ENCODE results near the gene GSTM1.

Gene GSTM1

GRCh38 chr1:109712321-109712864, 24.8 kb downstream of the GSTM1 start:
- TF ChIP-seq TEAD4 (IDR thresholded peaks at IDR 0.05) (no peak), TAF1 (IDR thresholded peaks at IDR 0.05; ENCODE audit: low read depth) (no peak), RAD21 (IDR thresholded peaks at IDR 0.05; ENCODE audit: low read depth) (no peak), EP300 (IDR thresholded peaks at IDR 0.05; ENCODE audit: borderline replicate concordance) (no peak), CREB1 (IDR thresholded peaks at IDR 0.05; ENCODE audit: low read depth) (no peak), CEBPB (IDR thresholded peaks at IDR 0.05) (no peak), FOXM1 (IDR thresholded peaks at IDR 0.05; ENCODE audit: borderline replicate concordance, low read depth) (no peak), YY1 (IDR thresholded peaks at IDR 0.05; ENCODE audit: low read depth) (no peak), ZBTB7A (IDR thresholded peaks at IDR 0.05; ENCODE audit: low read depth) (no peak), MAX (IDR thresholded peaks at IDR 0.05) (no peak), TCF12 (IDR thresholded peaks at IDR 0.05; ENCODE audit: low read depth) (no peak), NFIC (IDR thresholded peaks at IDR 0.05) (no peak)
- TF ChIP-seq, protein P1, sequence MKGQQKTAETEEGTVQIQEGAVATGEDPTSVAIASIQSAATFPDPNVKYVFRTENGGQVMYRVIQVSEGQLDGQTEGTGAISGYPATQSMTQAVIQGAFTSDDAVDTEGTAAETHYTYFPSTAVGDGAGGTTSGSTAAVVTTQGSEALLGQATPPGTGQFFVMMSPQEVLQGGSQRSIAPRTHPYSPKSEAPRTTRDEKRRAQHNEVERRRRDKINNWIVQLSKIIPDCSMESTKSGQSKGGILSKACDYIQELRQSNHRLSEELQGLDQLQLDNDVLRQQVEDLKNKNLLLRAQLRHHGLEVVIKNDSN (IDR thresholded peaks at IDR 0.05), result no peak
- TF ChIP-seq, protein P2, sequence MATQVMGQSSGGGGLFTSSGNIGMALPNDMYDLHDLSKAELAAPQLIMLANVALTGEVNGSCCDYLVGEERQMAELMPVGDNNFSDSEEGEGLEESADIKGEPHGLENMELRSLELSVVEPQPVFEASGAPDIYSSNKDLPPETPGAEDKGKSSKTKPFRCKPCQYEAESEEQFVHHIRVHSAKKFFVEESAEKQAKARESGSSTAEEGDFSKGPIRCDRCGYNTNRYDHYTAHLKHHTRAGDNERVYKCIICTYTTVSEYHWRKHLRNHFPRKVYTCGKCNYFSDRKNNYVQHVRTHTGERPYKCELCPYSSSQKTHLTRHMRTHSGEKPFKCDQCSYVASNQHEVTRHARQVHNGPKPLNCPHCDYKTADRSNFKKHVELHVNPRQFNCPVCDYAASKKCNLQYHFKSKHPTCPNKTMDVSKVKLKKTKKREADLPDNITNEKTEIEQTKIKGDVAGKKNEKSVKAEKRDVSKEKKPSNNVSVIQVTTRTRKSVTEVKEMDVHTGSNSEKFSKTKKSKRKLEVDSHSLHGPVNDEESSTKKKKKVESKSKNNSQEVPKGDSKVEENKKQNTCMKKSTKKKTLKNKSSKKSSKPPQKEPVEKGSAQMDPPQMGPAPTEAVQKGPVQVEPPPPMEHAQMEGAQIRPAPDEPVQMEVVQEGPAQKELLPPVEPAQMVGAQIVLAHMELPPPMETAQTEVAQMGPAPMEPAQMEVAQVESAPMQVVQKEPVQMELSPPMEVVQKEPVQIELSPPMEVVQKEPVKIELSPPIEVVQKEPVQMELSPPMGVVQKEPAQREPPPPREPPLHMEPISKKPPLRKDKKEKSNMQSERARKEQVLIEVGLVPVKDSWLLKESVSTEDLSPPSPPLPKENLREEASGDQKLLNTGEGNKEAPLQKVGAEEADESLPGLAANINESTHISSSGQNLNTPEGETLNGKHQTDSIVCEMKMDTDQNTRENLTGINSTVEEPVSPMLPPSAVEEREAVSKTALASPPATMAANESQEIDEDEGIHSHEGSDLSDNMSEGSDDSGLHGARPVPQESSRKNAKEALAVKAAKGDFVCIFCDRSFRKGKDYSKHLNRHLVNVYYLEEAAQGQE (IDR thresholded peaks at IDR 0.05; ENCODE audit: low read depth), result no peak

DNA sequence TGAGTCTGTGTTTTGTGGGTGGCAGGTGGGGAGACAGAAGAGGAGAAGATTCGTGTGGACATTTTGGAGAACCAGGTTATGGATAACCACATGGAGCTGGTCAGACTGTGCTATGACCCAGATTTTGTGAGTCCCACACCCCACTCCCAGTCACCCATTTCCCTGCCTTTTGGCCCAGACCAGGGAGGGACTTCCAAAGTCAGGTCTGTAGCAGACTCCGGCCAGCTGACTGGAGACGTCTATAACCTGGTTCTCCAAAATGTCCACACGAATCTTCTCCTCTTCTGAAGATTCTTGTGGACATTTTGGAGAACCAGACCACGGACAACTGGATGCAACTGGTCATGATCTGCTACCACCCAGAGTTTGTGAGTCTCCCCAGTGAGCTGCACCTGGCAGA, 26.0 kb downstream of the GSTM1 start:
- TF ChIP-seq EGR1 (IDR thresholded peaks at IDR 0.05) (no peak), EP300 (IDR thresholded peaks at IDR 0.05; ENCODE audit: borderline replicate concordance) (no peak), TCF12 (IDR thresholded peaks at IDR 0.05; ENCODE audit: low read depth) (no peak), NFIC (IDR thresholded peaks at IDR 0.05) (no peak)
- TF ChIP-seq, protein P1 (IDR thresholded peaks at IDR 0.05), result no peak

- no peak for TF ChIP-seq FOXM1 (IDR thresholded peaks at IDR 0.05; ENCODE audit: borderline replicate concordance, low read depth)
- TF ChIP-seq YY1 (IDR thresholded peaks at IDR 0.05; ENCODE audit: low read depth), result no peak
- TF ChIP-seq ZBTB7A (IDR thresholded peaks at IDR 0.05; ENCODE audit: low read depth), result no peak
- TF ChIP-seq EGR1 (IDR thresholded peaks at IDR 0.05), result no peak
- TF ChIP-seq NFIC (IDR thresholded peaks at IDR 0.05), result no peak
- TF ChIP-seq CREB1 (IDR thresholded peaks at IDR 0.05; ENCODE audit: low read depth), result no peak
- no peak for TF ChIP-seq CEBPB (IDR thresholded peaks at IDR 0.05)
- TF ChIP-seq, protein P1 (IDR thresholded peaks at IDR 0.05), result no peak
- TF ChIP-seq EP300 (IDR thresholded peaks at IDR 0.05; ENCODE audit: borderline replicate concordance), result no peak
- no peak for TF ChIP-seq TCF12 (IDR thresholded peaks at IDR 0.05; ENCODE audit: low read depth)
- TF ChIP-seq TAF1 (IDR thresholded peaks at IDR 0.05; ENCODE audit: low read depth), result no peak
- no peak for TF ChIP-seq RAD21 (IDR thresholded peaks at IDR 0.05; ENCODE audit: low read depth)
- no peak for TF ChIP-seq TEAD4 (IDR thresholded peaks at IDR 0.05)
- TF ChIP-seq, protein P2 (IDR thresholded peaks at IDR 0.05; ENCODE audit: low read depth), result no peak
- TF ChIP-seq MAX (IDR thresholded peaks at IDR 0.05), result no peak
These were observed 27.2 kb downstream of the GSTM1 start for GRCh38 chr1:109714661-109715372.

DNA sequence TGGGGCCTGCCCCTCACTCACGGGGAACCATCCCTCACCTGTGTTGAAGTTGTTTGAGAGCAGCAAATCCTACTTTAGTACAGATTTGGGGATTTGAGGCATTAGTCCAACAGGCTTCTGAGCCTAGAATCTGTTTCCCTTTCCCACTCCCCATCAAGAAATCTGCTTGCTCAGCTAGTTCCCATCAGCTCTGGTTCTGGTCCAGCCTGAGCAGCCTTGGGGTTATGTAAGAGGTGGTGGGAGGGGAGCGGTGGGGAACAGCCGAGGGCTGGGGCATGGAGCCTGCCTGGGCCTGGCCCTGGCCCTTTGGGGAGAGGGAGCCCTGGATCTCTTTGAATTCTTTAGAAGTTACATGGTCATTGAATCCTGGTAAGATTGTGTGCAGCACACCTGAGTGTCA, 28.5 kb downstream of the GSTM1 start:
- TF ChIP-seq TAF1 (IDR thresholded peaks at IDR 0.05; ENCODE audit: low read depth) (no peak), FOXM1 (IDR thresholded peaks at IDR 0.05; ENCODE audit: borderline replicate concordance, low read depth) (no peak), NFIC (IDR thresholded peaks at IDR 0.05) (no peak), ZBTB7A (IDR thresholded peaks at IDR 0.05; ENCODE audit: low read depth) (no peak), TCF12 (IDR thresholded peaks at IDR 0.05; ENCODE audit: low read depth) (no peak), RAD21 (IDR thresholded peaks at IDR 0.05; ENCODE audit: low read depth) (no peak), CEBPB (IDR thresholded peaks at IDR 0.05) (no peak), EP300 (IDR thresholded peaks at IDR 0.05; ENCODE audit: borderline replicate concordance) (no peak), CREB1 (IDR thresholded peaks at IDR 0.05; ENCODE audit: low read depth) (no peak), YY1 (IDR thresholded peaks at IDR 0.05; ENCODE audit: low read depth) (no peak), MAX (IDR thresholded peaks at IDR 0.05) (no peak), TEAD4 (IDR thresholded peaks at IDR 0.05) (no peak), EGR1 (IDR thresholded peaks at IDR 0.05) (no peak)
- TF ChIP-seq, protein P2 (IDR thresholded peaks at IDR 0.05; ENCODE audit: low read depth), result no peak
- TF ChIP-seq, protein P1 (IDR thresholded peaks at IDR 0.05), result no peak
